IMR-90 (cell line): ENCODE results near the gene TBC1D10B.

Experiments
- CEBPB ChIP-seq: IDR thresholded peaks from 2 replicates; pipeline ENCODE4 v1.6.1; 2012; ENCODE audit warnings: low read depth, low read length, improper control_type of control experiment
- MXI1 ChIP-seq: IDR thresholded peaks from 2 replicates; pipeline ENCODE4 v1.6.1; 2012; ENCODE audit warnings: low read depth, mild to moderate bottlenecking, low read length, moderate library complexity, borderline replicate concordance
- POLR2A ChIP-seq: IDR thresholded peaks from 2 replicates; pipeline ENCODE4 v1.6.1; 2012; ENCODE audit warnings: mild to moderate bottlenecking, low read depth, low read length
- RFX5 ChIP-seq: IDR thresholded peaks from 2 replicates; pipeline ENCODE4 v1.8.0; 2012; ENCODE audit warnings: low read depth, mild to moderate bottlenecking, low read length, moderate library complexity
- TF ChIP-seq, protein P1 (sequence below): conservative IDR thresholded peaks from 2 replicates; pipeline ENCODE4 v1.5.1; 2012; ENCODE audit warnings: mild to moderate bottlenecking, low read depth, low read length, improper control_type of control experiment

DNA sequence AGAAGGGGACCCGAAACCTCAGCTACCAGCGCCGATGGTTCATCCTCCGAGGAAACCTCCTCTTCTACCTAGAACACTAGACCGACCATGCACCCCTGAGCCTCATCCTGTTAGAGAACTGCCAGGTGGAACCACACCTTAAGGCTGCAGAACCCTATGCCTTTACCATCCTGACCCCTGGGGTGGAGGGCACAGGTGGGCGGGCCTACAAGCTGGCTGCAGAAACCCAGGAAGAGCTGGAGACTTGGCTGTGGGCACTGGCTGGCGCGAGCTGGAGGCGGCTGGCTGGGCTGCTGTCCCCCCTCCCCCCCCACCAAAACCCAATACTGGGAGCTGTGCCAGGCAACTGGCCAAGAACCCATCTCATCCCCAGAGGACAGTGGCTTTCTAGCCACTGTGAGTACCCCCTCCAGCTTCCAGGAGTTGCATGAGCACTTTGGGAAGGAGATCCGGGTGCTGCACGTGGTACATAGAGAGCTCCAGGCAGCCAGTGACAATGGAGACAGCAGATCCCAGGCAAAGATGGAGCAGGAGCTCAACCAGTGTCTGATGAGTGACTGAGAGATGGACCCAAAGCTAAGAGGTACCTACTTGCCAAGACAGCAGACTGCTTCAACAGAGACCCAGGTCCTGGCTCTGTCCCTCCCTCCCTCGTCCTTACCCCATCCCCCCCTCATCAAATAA, 13.8 kb downstream of the TBC1D10B start:
- no peak for TF ChIP-seq MXI1
- TF ChIP-seq, protein P1, sequence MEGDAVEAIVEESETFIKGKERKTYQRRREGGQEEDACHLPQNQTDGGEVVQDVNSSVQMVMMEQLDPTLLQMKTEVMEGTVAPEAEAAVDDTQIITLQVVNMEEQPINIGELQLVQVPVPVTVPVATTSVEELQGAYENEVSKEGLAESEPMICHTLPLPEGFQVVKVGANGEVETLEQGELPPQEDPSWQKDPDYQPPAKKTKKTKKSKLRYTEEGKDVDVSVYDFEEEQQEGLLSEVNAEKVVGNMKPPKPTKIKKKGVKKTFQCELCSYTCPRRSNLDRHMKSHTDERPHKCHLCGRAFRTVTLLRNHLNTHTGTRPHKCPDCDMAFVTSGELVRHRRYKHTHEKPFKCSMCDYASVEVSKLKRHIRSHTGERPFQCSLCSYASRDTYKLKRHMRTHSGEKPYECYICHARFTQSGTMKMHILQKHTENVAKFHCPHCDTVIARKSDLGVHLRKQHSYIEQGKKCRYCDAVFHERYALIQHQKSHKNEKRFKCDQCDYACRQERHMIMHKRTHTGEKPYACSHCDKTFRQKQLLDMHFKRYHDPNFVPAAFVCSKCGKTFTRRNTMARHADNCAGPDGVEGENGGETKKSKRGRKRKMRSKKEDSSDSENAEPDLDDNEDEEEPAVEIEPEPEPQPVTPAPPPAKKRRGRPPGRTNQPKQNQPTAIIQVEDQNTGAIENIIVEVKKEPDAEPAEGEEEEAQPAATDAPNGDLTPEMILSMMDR = no peak
- no peak for TF ChIP-seq POLR2A
- TF ChIP-seq CEBPB = no peak
- no peak for TF ChIP-seq RFX5
